MM.1S (cell line): ENCODE measurements around the gene NAA35.

Source experiments
- CTCF ChIP-seq: fragments of 300-600 bp; sonication (generic); IDR thresholded peaks from 2 replicates; pipeline ENCODE4 v1.5.1; 2016; ENCODE audit warnings: antibody characterized with exemption, low read length, mixed read lengths
- EZH2 ChIP-seq: fragments of 300-600 bp; sonication (generic); optimal IDR thresholded peaks from 2 replicates; pipeline ENCODE3; 2017; ENCODE audit warnings: low read depth, mild to moderate bottlenecking, antibody characterized with exemption, low read length, mixed read lengths

- TF ChIP-seq CTCF (no peak), EZH2 (no peak)
These were observed 43.5 kb downstream of the NAA35 start for GRCh38 chr9:85984457-85984856.
